Adrenal gland (tissue), 5 donors: ENCODE results near the gene LYZ.
"Not testable (repeated sequence)": the region's sequence is repeated elsewhere in the genome, so short reads cannot be mapped to it uniquely, and the experiment has no call there.

Experiments used
- POLR2A ChIP-seq, 2 donors: fragments of 450-650 bp; IDR thresholded peaks; one replicate each; pipeline ENCODE4 v1.6.1; 2017; ENCODE audit warnings: antibody characterized with exemption in 2 of 2, mild to moderate bottlenecking in 2 of 2, moderate library complexity in 1 of 2
- TF ChIP-seq, protein P1 (sequence below), 6 experiments: fragments of 450-650 bp in 4 of 6; fragments of 200-600 bp in 2 of 6; sonication (generic) in 1 of 6; IDR thresholded peaks; 1 replicate in 5 of 6; 2 replicates in 1 of 6; pipeline versions ENCODE4 v1.5.1 to v1.8.0; 2016 to 2021; ENCODE audit warnings: antibody characterized with exemption in 6 of 6, mild to moderate bottlenecking in 2 of 6, moderate library complexity in 1 of 6
- donor health status: DM: no; HTN: no; CAD: no.

- TF ChIP-seq, protein P1, sequence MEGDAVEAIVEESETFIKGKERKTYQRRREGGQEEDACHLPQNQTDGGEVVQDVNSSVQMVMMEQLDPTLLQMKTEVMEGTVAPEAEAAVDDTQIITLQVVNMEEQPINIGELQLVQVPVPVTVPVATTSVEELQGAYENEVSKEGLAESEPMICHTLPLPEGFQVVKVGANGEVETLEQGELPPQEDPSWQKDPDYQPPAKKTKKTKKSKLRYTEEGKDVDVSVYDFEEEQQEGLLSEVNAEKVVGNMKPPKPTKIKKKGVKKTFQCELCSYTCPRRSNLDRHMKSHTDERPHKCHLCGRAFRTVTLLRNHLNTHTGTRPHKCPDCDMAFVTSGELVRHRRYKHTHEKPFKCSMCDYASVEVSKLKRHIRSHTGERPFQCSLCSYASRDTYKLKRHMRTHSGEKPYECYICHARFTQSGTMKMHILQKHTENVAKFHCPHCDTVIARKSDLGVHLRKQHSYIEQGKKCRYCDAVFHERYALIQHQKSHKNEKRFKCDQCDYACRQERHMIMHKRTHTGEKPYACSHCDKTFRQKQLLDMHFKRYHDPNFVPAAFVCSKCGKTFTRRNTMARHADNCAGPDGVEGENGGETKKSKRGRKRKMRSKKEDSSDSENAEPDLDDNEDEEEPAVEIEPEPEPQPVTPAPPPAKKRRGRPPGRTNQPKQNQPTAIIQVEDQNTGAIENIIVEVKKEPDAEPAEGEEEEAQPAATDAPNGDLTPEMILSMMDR (IDR thresholded peaks at IDR 0.05), result not testable (repeated sequence)
- TF ChIP-seq POLR2A (IDR thresholded peaks at IDR 0.05), result not testable (repeated sequence)
These were observed 31.4 kb upstream of the LYZ start for GRCh38 chr12:69316784-69317183.
